Measurements from ENCODE around the gene LAMA5.

The LAMA5 gene

DNA sequence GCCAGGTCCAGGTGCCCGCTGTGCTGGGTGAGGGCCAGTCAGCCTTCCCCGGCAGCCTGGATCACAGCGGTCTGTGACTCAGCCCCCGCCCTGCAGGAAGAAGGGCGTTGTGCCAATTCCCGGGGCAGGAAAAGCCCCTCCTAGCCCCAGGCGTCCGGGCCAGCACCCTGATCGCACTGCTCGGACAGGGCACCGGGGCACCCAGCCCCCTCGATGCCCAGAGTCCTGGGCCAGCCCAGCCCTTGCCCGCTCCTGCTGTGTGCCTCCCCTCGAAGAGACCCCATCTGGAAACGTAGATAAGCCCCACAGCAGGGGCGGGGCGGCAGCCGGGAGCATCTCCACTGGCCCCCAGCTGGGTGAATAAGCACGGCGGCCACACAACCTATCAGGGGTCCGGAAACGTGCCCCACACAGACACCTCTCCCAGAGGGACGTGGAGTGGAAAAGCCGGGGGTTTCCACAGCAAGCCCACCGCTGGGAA, 9.9 kb downstream of the LAMA5 start:
- DNase-seq (ENCODE audit: low read depth), result no peak

DNA sequence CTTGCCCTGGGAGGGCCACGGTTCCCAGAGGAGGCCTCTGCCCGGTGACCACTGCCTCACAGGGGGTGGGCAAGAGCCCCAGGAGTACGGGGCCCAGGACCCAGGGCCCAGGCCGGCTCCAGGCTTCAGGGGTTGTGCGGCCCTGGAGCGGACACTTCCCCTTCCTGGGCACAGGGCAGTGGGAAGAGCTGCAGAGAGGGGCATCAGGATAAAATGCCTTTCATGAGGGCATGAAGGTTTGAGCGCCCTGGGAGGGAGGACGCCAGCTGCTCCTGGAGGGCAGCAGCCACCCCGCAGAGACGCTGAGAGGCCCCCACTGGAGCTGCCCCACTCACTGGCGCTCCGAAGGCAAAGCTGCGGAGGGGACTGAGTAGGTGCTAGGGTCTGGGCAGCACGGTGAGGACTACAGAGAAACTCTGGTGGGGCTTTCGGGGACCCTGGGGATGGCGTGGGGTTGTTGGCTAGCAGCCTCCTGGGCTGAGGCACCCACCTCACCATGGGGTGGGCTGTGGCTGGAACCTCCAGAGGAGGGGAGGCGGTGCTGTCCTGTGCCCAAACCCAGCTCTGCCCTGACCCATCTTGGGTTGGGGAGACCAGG, 10.4 kb downstream of the LAMA5 start:
- DNase-seq (ENCODE audit: low read depth), result no peak

- DNase-seq (ENCODE audit: low read depth), result no peak
These were observed 11.1 kb downstream of the LAMA5 start for GRCh38 chr20:62355878-62356588.

- DNase-seq (ENCODE audit: low read depth), result no peak
These were observed 11.6 kb downstream of the LAMA5 start for GRCh38 chr20:62355516-62355877.

DNA sequence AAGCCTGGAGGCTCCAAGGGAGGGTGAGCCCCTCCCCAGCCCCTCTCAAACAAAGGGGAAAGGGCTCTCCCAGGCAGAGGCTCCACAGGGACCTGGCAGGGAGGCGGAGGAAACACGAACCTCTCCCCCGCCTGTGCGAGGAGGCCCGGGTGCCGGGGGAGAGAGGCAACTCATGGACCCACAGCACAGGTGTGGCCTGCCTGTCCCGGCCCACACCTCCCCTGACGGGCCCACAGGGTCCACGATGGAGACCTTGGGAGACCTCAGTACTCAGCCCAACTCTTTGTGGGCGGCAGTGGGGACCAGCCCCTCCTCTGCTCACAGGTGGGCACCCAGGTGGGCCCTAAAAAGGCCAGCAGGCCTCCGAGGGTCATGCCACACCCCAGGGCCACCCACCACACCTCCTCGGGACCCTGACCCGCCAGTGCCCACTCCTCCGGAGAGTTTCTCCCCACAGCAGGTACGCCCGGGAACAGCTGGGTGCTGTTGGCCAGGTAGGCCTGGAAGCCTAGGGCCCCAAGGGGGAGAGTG, 12.2 kb downstream of the LAMA5 start:
- DNase-seq (ENCODE audit: low read depth), result no peak

GRCh38 chr20:62354031-62354808, 12.9 kb downstream of the LAMA5 start:
- DNase-seq (ENCODE audit: low read depth), result no peak

DNA sequence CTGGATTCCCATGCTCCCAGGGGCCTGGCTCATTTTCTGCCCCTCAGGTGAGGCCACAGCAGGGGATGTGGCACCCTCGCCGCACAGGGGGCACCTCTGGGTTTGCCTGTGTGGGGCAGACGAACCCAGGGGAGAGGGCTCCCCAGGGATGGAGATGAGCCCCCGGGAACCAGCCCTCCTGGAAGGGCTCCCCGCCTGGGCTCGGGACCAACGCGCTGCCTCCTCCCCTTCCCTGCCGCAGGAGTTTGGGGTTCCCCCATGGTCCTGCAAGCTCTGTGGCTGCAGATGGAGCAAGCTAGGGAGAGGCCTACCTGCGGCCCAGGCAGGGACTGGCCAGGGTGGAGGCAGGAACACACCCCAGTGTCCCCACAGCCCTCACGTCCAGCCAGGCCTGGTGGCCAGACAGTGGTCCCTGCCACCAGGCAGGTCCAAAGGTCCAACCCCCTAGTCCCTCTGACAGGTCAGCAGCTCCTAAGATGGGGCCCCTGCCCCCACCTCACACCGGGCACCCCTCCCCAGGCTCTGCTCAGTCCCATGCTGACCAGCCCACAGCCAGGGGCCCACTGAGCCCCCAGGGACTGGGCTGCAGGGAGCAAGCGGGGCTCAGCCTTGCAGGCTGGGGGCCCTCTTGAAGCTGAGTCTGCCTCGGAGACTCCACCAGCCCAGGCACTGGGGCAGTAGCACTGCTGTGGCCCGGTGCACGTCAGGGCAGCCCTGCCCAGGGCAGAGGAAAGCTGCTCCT, 13.7 kb downstream of the LAMA5 start:
- DNase-seq (ENCODE audit: low read depth), result no peak

- DNase-seq (ENCODE audit: low read depth), result no peak
These were observed 14.5 kb downstream of the LAMA5 start for GRCh38 chr20:62352402-62353288.

- no peak for DNase-seq (ENCODE audit: low read depth)
These were observed 15.4 kb downstream of the LAMA5 start for GRCh38 chr20:62351469-62352401.

DNA sequence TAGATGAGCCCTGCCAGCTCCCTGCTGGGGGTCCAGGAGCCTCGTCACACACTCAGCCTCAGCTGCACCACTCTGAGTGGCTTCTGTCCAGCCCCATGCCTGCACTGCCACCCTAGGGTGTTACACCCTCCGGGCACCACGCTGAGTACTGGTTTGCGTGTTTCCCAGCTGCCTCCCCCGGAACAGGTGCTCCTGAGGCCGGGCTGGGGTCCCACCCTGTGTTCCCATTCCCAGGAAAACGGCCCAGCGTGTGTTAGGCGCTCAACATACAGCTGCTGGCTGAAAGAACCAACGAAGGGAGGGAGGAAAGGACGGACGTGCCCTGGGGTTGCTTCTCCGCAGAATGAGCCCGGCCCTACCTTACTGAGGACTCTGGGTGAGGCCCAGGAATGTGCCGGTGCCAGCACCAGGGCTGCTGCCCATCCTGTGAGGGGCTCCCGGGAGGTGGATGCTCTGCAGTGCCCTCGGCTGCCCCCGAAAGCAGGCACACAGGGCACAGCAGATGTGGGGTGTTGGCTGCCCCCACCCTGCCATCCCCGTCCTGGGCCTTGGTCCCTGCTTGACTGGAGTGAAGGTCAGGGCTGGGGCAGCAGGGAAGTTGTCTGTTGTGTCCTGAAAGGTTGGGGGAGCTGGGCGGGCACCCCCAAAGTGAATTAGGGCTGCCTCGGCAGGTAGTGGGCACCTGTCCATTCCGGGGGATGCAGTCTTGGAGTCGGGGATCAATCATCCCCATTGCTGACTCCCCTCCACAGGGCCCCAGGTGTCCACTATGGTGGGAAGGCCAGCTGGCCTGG, 16.3 kb downstream of the LAMA5 start:
- DNase-seq (ENCODE audit: low read depth), result no peak

GRCh38 chr20:62350098-62350628, 16.9 kb downstream of the LAMA5 start:
- no peak for DNase-seq (ENCODE audit: low read depth)

DNA sequence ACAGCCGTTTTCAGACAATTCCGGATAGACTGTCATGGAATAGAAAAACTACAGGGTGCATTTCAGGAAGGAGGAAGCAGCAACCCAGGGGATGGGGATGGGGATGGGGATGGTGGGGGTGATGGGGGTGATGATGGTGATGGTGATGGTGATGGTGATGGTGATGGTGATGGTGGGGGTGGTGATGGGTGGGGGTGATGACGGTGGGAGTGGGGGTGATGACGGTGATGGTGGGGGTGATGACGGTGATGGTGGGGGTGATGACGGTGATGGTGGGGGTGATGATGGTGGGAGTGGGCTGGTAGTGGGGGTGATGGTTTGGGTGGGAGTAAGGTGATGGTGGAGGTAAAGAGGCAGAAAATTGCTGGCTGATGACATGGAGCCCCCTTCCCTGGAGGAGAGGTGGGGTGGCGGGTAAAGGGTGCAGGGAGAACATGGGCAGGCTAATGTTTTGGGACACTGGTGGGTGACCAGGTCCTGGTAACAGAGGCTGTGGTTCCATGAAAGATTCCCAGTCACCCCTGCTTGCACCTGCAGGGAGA, 17.5 kb downstream of the LAMA5 start:
- DNase-seq (ENCODE audit: low read depth), result no peak

DNA sequence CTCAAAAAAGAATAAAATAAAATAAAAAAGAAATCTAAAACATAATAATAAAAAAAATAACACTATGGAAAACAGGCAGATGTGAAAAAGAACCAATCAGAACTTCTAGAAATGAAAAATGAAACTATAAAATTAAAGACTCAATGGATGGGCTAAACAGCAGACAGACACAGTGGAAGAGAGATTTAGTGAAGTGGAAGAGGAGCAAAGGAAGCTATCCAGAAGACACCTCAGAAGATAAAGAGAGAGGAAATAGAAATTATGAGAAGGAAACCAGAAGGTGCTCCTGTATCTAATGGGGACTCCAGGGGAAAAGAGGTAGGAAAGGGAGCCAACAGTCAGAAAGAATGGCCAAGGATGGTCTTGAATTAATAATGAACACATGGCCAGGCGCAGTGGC, 18.5 kb downstream of the LAMA5 start:
- no peak for DNase-seq (ENCODE audit: low read depth)

DNA sequence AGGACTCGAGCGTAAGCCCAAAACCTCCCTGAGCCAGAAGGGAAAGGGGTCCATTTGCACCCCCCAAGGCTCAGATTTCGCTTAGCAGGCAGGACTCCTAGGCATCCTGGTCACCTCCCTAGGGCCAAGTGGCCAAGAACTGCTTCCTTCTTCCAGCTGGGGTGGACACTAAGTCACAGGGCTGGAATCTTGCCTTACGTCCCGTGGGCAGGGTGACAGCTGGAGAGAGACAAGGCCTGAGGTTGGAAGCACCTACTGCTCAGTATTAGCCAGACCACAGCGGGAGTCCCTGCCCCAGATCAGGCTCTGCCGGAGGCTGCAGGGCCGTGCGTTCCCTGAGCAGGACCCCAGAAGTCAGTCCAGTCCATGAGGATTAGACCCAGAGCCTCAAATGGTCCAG, 19.7 kb downstream of the LAMA5 start:
- DNase-seq (ENCODE audit: low read depth), result no peak

- DNase-seq (ENCODE audit: low read depth), result no peak
These were observed 20.0 kb downstream of the LAMA5 start for GRCh38 chr20:62347151-62347404.

- DNase-seq (ENCODE audit: low read depth), result no peak
These were observed 20.5 kb downstream of the LAMA5 start for GRCh38 chr20:62346398-62347150.

DNA sequence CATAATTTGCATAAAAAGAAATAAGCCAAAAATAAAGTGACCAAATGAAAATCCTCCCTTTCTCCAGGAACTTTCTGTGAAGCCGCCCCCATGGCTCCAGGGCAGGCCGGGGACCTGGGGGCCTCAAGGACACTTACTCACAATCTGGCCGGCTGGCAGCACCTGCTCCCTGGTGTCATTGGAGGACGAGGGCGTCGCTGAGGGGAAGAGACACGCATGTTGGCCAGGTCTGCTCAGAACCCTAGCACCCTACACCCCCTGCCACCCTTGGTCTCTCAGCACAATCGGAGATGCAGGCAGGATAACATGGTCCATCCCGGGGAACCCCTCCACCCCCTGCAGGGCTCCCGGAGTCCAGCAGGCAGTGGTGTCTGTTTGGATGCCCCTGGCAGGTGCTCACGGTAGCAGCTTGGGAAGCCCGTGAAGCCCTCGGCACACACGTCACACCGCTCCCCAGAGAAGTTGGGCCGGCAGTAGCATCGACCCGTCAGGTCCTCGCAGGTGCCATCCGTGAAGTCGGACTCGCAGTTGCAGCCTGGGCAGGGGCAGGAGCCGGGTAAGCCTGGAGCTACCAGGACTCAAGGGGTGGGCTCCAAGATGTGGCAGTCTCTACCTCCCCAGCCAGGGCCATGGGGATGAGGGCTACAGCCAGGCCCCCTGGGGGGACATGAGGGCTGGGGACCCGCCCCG, 21.3 kb downstream of the LAMA5 start:
- DNase-seq (ENCODE audit: low read depth), result no peak

GRCh38 chr20:62344782-62345181, 22.3 kb downstream of the LAMA5 start:
- no peak for DNase-seq (ENCODE audit: low read depth)

Measured in activated T-cell treated with anti-CD3 and anti-CD28 coated beads for 48 hours (primary cell).